Measurements from ENCODE around the gene KISS1R.
A peak's percentile ranks its signal among the peaks of the same experiment; 100 is the strongest.

KISS1R gene

GRCh38 chr19:918152-918437, 962 bp downstream of the KISS1R start:
- Histone ChIP-seq H2BK15ac (ENCODE audit: low read length) (peak overlapping the region; percentile 89), H2AFZ (ENCODE audit: low read length) (peak overlapping the region; percentile 90), H3K27me3 (ENCODE audit: control insufficient read depth in 3 of 3, insufficient read depth in 3 of 3, low read depth in 1 of 3, low read length in 3 of 3) (peaks cover 0 to 50% (median 24%) of the 10 kb centered on the region in 3 experiments), H3K23ac (ENCODE audit: low read depth, low read length, poor library complexity) (no peak overlapping the region), H3K79me1 (ENCODE audit: low read depth, low read length) (peaks cover 2% of the 10 kb centered on the region), H2BK12ac (ENCODE audit: low read length) (no peak overlapping the region), H3K27ac (replicated peaks; ENCODE audit: low read length) (no peak overlapping the region), H3K14ac (ENCODE audit: low read length) (no peak overlapping the region), H3K9me3 (replicated peaks in 1 of 2; ENCODE audit: control insufficient read depth in 2 of 2, insufficient read depth in 1 of 2, low read depth in 1 of 2, low read length in 2 of 2) (no peaks in the 10 kb centered on the region), H2AK5ac (ENCODE audit: low read depth, low read length) (peak overlapping the region; percentile 92), H4K8ac (ENCODE audit: low read depth, low read length) (no peak overlapping the region), H3K36me3 (replicated peaks in 1 of 2; ENCODE audit: control insufficient read depth in 2 of 2, insufficient read depth in 2 of 2, low read length in 2 of 2) (peaks cover 0 to 14% of the 10 kb centered on the region in 2 donors), H4K91ac (ENCODE audit: low read depth, low read length, poor library complexity) (no peak overlapping the region), H2BK5ac (ENCODE audit: low read length) (peak overlapping the region; percentile 39), H3K4ac (ENCODE audit: low read length) (no peak overlapping the region), H3K4me3 (ENCODE audit: low read length in 2 of 2) (peak overlapping the region in 1 of 2 donors; percentile 59), H3K4me1 (ENCODE audit: control insufficient read depth in 2 of 2, insufficient read depth in 1 of 2, low read depth in 1 of 2, low read length in 2 of 2) (peaks cover 6 to 7% of the 10 kb centered on the region in 2 donors), H3K4me2 (ENCODE audit: insufficient read depth, low read length, poor library complexity, severe bottlenecking) (peak overlapping the region; percentile 86), H2BK120ac (ENCODE audit: low read depth, low read length) (no peak overlapping the region), H3K9ac (ENCODE audit: low read depth, low read length, poor library complexity) (peak overlapping the region; percentile 44), H3K18ac (ENCODE audit: low read length) (peak overlapping the region; percentile 80)
- DNase-seq (ENCODE audit: low spot score) = no peak
- WGBS, 2 donors (ENCODE audit: extremely low coverage in 2 of 2, insufficient read length in 2 of 2, insufficient replicate concordance in 1 of 2) = no CpG with 5 or more reads among the region's 12 CpGs

GRCh38 chr19:918481-919198, 1.5 kb downstream of the KISS1R start:
- peaks cover 0 to 14% of the 10 kb centered on the region in 2 donors for H3K36me3 ChIP-seq (replicated peaks in 1 of 2; ENCODE audit: control insufficient read depth in 2 of 2, insufficient read depth in 2 of 2, low read length in 2 of 2)
- peaks cover 0 to 48% (median 24%) of the 10 kb centered on the region in 3 experiments for H3K27me3 ChIP-seq (ENCODE audit: control insufficient read depth in 3 of 3, insufficient read depth in 3 of 3, low read depth in 1 of 3, low read length in 3 of 3)
- H2BK15ac ChIP-seq (ENCODE audit: low read length) = peak overlapping the region; percentile 89
- peak overlapping the region; percentile 90 for H2AFZ ChIP-seq (ENCODE audit: low read length)
- peak overlapping the region; percentile 91 for H3K23ac ChIP-seq (ENCODE audit: low read depth, low read length, poor library complexity)
- H4K91ac ChIP-seq (ENCODE audit: low read depth, low read length, poor library complexity) = no peak overlapping the region
- peaks cover 4 to 6% of the 10 kb centered on the region in 2 donors for H3K4me1 ChIP-seq (ENCODE audit: control insufficient read depth in 2 of 2, insufficient read depth in 1 of 2, low read depth in 1 of 2, low read length in 2 of 2)
- DNase-seq (ENCODE audit: low spot score) = no peak
- H3K9me3 ChIP-seq (replicated peaks in 1 of 2; ENCODE audit: control insufficient read depth in 2 of 2, insufficient read depth in 1 of 2, low read depth in 1 of 2, low read length in 2 of 2) = no peaks in the 10 kb centered on the region
- peak overlapping the region; percentile 44 for H3K9ac ChIP-seq (ENCODE audit: low read depth, low read length, poor library complexity)
- no peak overlapping the region for H3K4me2 ChIP-seq (ENCODE audit: insufficient read depth, low read length, poor library complexity, severe bottlenecking)
- no CpG with 5 or more reads among the region's 58 CpGs for WGBS, 2 donors (ENCODE audit: extremely low coverage in 2 of 2, insufficient read length in 2 of 2, insufficient replicate concordance in 1 of 2)
- peak overlapping the region; percentile 71 for H3K18ac ChIP-seq (ENCODE audit: low read length)
- H3K4me3 ChIP-seq (ENCODE audit: low read length in 2 of 2) = peak overlapping the region in 1 of 2 donors; percentile 59
- no peak overlapping the region for H2BK5ac ChIP-seq (ENCODE audit: low read length)
- H3K79me1 ChIP-seq (ENCODE audit: low read depth, low read length) = no peaks in the 10 kb centered on the region
- peak overlapping the region; percentile 92 for H2AK5ac ChIP-seq (ENCODE audit: low read depth, low read length)
- H4K8ac ChIP-seq (ENCODE audit: low read depth, low read length) = no peak overlapping the region
- peak overlapping the region; percentile 84 for H2BK12ac ChIP-seq (ENCODE audit: low read length)
- H2BK120ac ChIP-seq (ENCODE audit: low read depth, low read length) = no peak overlapping the region
- H3K27ac ChIP-seq (replicated peaks; ENCODE audit: low read length) = no peak overlapping the region
- H3K14ac ChIP-seq (ENCODE audit: low read length) = no peak overlapping the region
- H3K4ac ChIP-seq (ENCODE audit: low read length) = no peak overlapping the region

GRCh38 chr19:919199-920050, 2.3 kb downstream of the KISS1R start:
- no peak overlapping the region for H4K8ac ChIP-seq (ENCODE audit: low read depth, low read length)
- H2BK120ac ChIP-seq (ENCODE audit: low read depth, low read length) = peak overlapping the region; percentile 54
- H3K36me3 ChIP-seq (replicated peaks in 1 of 2; ENCODE audit: control insufficient read depth in 2 of 2, insufficient read depth in 2 of 2, low read length in 2 of 2) = peaks cover 0 to 14% of the 10 kb centered on the region in 2 donors
- no peak for DNase-seq (ENCODE audit: low spot score)
- H3K4me2 ChIP-seq (ENCODE audit: insufficient read depth, low read length, poor library complexity, severe bottlenecking) = peak overlapping the region; percentile 54
- H2AFZ ChIP-seq (ENCODE audit: low read length) = no peak overlapping the region
- no peak overlapping the region for H4K91ac ChIP-seq (ENCODE audit: low read depth, low read length, poor library complexity)
- H3K27me3 ChIP-seq (ENCODE audit: control insufficient read depth in 3 of 3, insufficient read depth in 3 of 3, low read depth in 1 of 3, low read length in 3 of 3) = peaks cover 0 to 46% (median 24%) of the 10 kb centered on the region in 3 experiments
- WGBS, 2 donors (ENCODE audit: extremely low coverage in 2 of 2, insufficient read length in 2 of 2, insufficient replicate concordance in 1 of 2) = no CpG with 5 or more reads among the region's 68 CpGs
- H2BK15ac ChIP-seq (ENCODE audit: low read length) = peak overlapping the region; percentile 89
- peak overlapping the region; percentile 11 for H3K4ac ChIP-seq (ENCODE audit: low read length)
- H3K4me3 ChIP-seq (ENCODE audit: low read length in 2 of 2) = peak overlapping the region; percentile 59 to 67
- no peak overlapping the region for H3K27ac ChIP-seq (replicated peaks; ENCODE audit: low read length)
- H3K9me3 ChIP-seq (replicated peaks in 1 of 2; ENCODE audit: control insufficient read depth in 2 of 2, insufficient read depth in 1 of 2, low read depth in 1 of 2, low read length in 2 of 2) = no peaks in the 10 kb centered on the region
- H3K14ac ChIP-seq (ENCODE audit: low read length) = peak overlapping the region; percentile 21
- H3K9ac ChIP-seq (ENCODE audit: low read depth, low read length, poor library complexity) = peak overlapping the region; percentile 83
- H2BK12ac ChIP-seq (ENCODE audit: low read length) = peak overlapping the region; percentile 24
- no peaks in the 10 kb centered on the region for H3K79me1 ChIP-seq (ENCODE audit: low read depth, low read length)
- peak overlapping the region; percentile 58 for H3K23ac ChIP-seq (ENCODE audit: low read depth, low read length, poor library complexity)
- H3K4me1 ChIP-seq (ENCODE audit: control insufficient read depth in 2 of 2, insufficient read depth in 1 of 2, low read depth in 1 of 2, low read length in 2 of 2) = peaks cover 3 to 6% of the 10 kb centered on the region in 2 donors
- peak overlapping the region; percentile 84 for H2BK5ac ChIP-seq (ENCODE audit: low read length)
- peak overlapping the region; percentile 90 for H2AK5ac ChIP-seq (ENCODE audit: low read depth, low read length)
- peak overlapping the region; percentile 80 for H3K18ac ChIP-seq (ENCODE audit: low read length)

Measured in neuronal stem cell (in vitro differentiated cells).